ACC112 (cell line): ENCODE measurements around the gene TERB2.
"Not testable (repeated sequence)": the region's sequence is repeated elsewhere in the genome, so short reads cannot be mapped to it uniquely, and the experiment has no call there.

Experiments
- H2AFZ ChIP-seq: fragments of 200-600 bp; sonication (generic); one replicate; pipeline ENCODE4 v1.6.0; 2017; ENCODE audit warnings: antibody characterized with exemption, low read length; ENCODE audit not compliant: unreplicated experiment
- H3K27ac ChIP-seq: fragments of 200-600 bp; sonication (generic); 2 replicates; pipeline ENCODE4 v1.5.1; 2014; ENCODE audit warnings: low read depth, mild to moderate bottlenecking, antibody characterized with exemption, low read length, moderate library complexity
- H3K27me3 ChIP-seq: fragments of 200-600 bp; sonication (generic); 2 replicates; pipeline ENCODE4 v1.6.1; 2014; ENCODE audit warnings: mild to moderate bottlenecking, antibody characterized with exemption, low read length, moderate library complexity, mixed read lengths; ENCODE audit not compliant: insufficient read depth
- H3K36me3 ChIP-seq: fragments of 200-600 bp; sonication (generic); 2 replicates; pipeline ENCODE4 v1.6.1; 2016; ENCODE audit warnings: mild to moderate bottlenecking, antibody characterized with exemption, low read length, moderate library complexity, mixed read lengths; ENCODE audit not compliant: insufficient read depth
- H3K4me1 ChIP-seq: fragments of 200-600 bp; sonication (generic); one replicate; pipeline ENCODE4 v1.6.1; 2016; ENCODE audit warnings: low read length, mixed read lengths; ENCODE audit not compliant: insufficient read depth, unreplicated experiment, control insufficient read depth
- H3K4me3 ChIP-seq: fragments of 200-600 bp; sonication (generic); 2 replicates; pipeline ENCODE4 v1.5.1; 2014; ENCODE audit warnings: mild to moderate bottlenecking, low read depth, low read length
- H3K79me2 ChIP-seq: fragments of 200-600 bp; sonication (generic); one replicate; pipeline ENCODE4 v1.6.0; 2016; ENCODE audit warnings: low read length; ENCODE audit not compliant: control insufficient read depth, unreplicated experiment, insufficient read depth

Gene TERB2

DNA sequence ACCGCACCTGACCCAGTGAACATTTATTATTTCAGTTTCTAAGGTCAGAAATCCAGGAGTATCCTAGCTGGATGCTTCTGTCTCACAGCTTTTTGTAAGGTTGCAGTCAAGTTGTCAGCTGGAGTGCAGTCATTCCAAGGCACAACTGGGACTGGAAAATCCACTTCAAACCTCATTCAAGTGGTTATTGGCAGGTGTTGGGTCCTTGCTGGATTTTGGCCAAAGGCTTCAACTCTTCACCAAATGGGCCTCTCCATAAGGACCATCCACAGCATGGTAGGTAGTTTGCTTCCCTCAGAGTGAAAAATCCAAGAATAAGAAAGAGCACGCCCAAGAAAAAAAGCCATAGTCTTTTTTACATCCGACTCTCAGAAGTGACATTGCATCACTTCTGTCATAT is 19.7 kb downstream of the TERB2 start:
- not testable (repeated sequence) for H3K36me3 ChIP-seq, H3K27ac ChIP-seq, H2AFZ ChIP-seq, H3K27me3 ChIP-seq, H3K79me2 ChIP-seq, H3K4me1 ChIP-seq, H3K4me3 ChIP-seq

DNA sequence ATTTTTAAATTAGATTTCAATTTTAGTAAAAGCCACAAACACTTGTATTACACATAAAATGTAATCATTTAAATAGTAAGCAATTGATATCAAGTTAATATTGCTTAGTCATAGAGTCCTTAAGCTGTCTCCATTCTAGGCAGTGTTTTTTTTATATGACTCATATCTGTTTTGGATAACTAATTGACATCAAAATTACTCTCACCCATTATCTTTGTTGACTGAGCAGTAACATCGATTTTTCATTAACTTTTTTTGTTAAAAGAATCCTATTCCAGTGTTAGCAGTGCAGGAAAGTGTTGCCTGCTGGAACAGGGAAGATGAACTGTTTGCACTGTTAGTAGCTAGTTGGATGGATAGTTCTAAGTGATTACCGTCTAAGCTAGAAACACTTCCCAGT is 21.3 kb downstream of the TERB2 start:
- H3K27me3 ChIP-seq, H3K79me2 ChIP-seq, H3K27ac ChIP-seq, H2AFZ ChIP-seq, H3K4me3 ChIP-seq, H3K36me3 ChIP-seq, H3K4me1 ChIP-seq: not testable (repeated sequence)

- H3K27me3 ChIP-seq, H3K27ac ChIP-seq, H3K4me1 ChIP-seq, H2AFZ ChIP-seq, H3K4me3 ChIP-seq, H3K36me3 ChIP-seq, H3K79me2 ChIP-seq: not testable (repeated sequence)
Observed at GRCh38 chr15:44979617-44980339, 23.3 kb downstream of the TERB2 start.

- not testable (repeated sequence) for H3K79me2 ChIP-seq, H3K36me3 ChIP-seq, H3K27ac ChIP-seq, H2AFZ ChIP-seq, H3K4me1 ChIP-seq, H3K4me3 ChIP-seq, H3K27me3 ChIP-seq
Observed at GRCh38 chr15:44984144-44984543, 27.7 kb downstream of the TERB2 start.

DNA sequence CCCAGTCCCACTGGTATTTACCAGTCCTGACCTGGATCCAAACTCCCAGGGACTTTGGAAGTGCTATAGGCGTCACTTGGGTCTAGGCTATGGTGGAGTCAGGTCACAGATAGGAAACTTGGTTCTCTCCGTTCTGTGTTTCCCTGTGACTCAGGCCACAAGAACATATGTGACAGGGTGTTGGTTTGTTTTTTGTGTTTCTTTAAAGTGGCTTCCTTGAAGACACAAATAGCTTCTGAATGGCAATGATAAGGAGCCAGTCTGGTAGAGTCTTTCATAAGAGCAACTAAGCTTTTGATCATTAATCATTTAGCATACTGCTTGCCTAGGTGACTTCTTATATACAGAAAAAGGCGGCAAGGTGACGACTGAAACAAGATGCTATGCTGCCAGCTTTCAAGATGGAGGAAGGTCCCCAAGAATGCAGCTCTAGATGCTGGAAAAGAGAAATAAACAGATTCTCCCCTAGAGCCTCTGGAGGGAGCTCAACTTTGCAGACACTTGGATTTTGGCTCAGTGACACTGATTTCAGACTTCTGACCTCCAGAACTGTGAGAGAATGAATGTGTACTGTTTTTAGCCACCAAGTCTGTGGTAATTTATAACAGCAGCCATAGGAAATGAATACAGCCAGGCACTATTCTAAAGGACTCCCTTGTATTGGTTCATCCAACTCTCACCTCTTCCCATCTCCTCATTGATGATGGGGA is 30.0 kb downstream of the TERB2 start:
- not testable (repeated sequence) for H2AFZ ChIP-seq, H3K4me1 ChIP-seq, H3K36me3 ChIP-seq, H3K27ac ChIP-seq, H3K4me3 ChIP-seq, H3K79me2 ChIP-seq
- H3K27me3 ChIP-seq: peaks cover 22% of the 10 kb centered on the region

- H3K4me3 ChIP-seq, H2AFZ ChIP-seq, H3K27ac ChIP-seq, H3K79me2 ChIP-seq, H3K36me3 ChIP-seq, H3K4me1 ChIP-seq: not testable (repeated sequence)
- H3K27me3 ChIP-seq: peaks cover 26% of the 10 kb centered on the region
Observed at GRCh38 chr15:44987711-44988110, 31.2 kb downstream of the TERB2 start.

DNA sequence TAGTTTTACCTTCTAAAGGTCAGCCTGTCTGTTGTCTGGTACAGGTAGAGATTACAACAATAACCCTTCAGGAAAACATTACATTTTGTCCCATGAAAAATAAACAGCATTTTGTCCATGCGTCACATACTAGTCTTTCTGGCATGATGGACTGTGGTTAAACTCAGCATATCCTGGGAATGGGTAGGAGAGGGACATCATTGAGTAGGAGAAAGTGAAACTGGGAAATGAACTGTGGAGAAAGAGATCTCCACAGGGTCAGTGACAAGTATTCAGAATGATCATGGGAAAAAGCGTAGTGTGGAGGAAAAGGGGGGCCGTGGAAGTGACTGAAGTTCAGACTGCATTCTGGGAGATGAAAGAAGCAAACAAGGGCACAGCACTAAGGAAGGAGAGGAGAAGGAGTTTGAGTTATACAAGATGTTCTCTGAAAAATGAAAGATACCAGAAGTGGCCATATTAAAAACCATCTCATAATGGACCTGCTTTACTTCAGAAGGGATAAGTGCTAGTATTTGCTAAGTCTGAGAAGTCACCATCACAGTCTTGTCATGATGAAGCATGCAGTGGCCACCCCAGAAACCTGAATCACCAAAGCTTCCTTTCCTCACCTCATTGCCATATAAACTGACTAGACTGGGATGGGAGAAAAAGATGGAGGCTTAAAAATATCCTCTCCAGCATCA is 31.8 kb downstream of the TERB2 start:
- not testable (repeated sequence) for H3K36me3 ChIP-seq, H3K4me3 ChIP-seq, H2AFZ ChIP-seq, H3K79me2 ChIP-seq, H3K4me1 ChIP-seq, H3K27ac ChIP-seq
- H3K27me3 ChIP-seq: peaks cover 26% of the 10 kb centered on the region

GRCh38 chr15:44988870-44989219 is 32.4 kb downstream of the TERB2 start:
- not testable (repeated sequence) for H3K36me3 ChIP-seq, H3K79me2 ChIP-seq, H3K4me1 ChIP-seq, H3K27ac ChIP-seq, H2AFZ ChIP-seq, H3K4me3 ChIP-seq
- H3K27me3 ChIP-seq: peaks cover 26% of the 10 kb centered on the region

DNA sequence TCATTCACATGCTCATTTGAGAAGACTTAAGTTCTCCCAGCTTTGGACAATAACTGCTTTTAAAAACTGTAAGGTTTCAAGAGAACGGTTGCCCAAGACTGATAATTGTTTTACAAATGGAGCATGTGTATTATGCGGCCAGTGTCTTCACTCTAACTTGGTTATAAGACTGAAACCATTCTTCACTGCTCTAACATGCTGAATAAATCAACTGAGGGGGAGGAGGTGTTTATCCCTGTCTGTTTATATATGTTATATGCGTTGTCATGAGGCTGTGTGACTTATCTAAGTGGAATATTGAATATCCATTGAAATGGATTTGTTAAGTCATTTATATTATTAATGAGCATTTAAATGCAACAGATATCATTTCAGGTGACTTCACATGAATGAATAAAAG is 41.1 kb downstream of the TERB2 start:
- H2AFZ ChIP-seq, H3K27ac ChIP-seq, H3K4me1 ChIP-seq, H3K79me2 ChIP-seq, H3K4me3 ChIP-seq, H3K36me3 ChIP-seq: not testable (repeated sequence)
- peaks cover 27% of the 10 kb centered on the region for H3K27me3 ChIP-seq

- no peak overlapping the region for H3K4me3 ChIP-seq
- H2AFZ ChIP-seq: no peak overlapping the region
- peaks cover 31% of the 10 kb centered on the region for H3K27me3 ChIP-seq
- no peaks in the 10 kb centered on the region for H3K36me3 ChIP-seq
- no peaks in the 10 kb centered on the region for H3K79me2 ChIP-seq
- no peak overlapping the region for H3K27ac ChIP-seq
- no peaks in the 10 kb centered on the region for H3K4me1 ChIP-seq
Observed at GRCh38 chr15:44999105-44999504, 42.6 kb downstream of the TERB2 start.

GRCh38 chr15:45001180-45001579 is 44.7 kb downstream of the TERB2 start:
- H3K27ac ChIP-seq, H2AFZ ChIP-seq, H3K4me3 ChIP-seq, H3K79me2 ChIP-seq, H3K4me1 ChIP-seq, H3K36me3 ChIP-seq: not testable (repeated sequence)
- peaks cover 43% of the 10 kb centered on the region for H3K27me3 ChIP-seq
